Middle frontal gyrus (tissue), 1 donor: Measurements from ENCODE around the gene PRPF40A.

ENCODE experiments used
- DNase-seq: peaks from one replicate; pipeline ENCODE4 v3.0.0-alpha.2; 2015; ENCODE audit warnings: low spot score; ENCODE audit errors: extremely low spot score

PRPF40A gene

GRCh38 chr2:152655880-152656279, 61.4 kb downstream of the PRPF40A start:
- no peak for DNase-seq

- no peak for DNase-seq
Measured at GRCh38 chr2:152651834-152652233, 65.4 kb downstream of the PRPF40A start.

GRCh38 chr2:152650768-152651371, 66.4 kb downstream of the PRPF40A start:
- DNase-seq, result no peak

GRCh38 chr2:152649997-152650396, 67.3 kb downstream of the PRPF40A start:
- DNase-seq, result no peak

- no peak for DNase-seq
Measured at GRCh38 chr2:152648336-152648735, 68.9 kb downstream of the PRPF40A start.

- DNase-seq, result no peak
Measured at GRCh38 chr2:152647552-152647951, 69.7 kb downstream of the PRPF40A start.

GRCh38 chr2:152646775-152647174, 70.5 kb downstream of the PRPF40A start:
- DNase-seq, result no peak

GRCh38 chr2:152646264-152646663, 71.0 kb downstream of the PRPF40A start:
- DNase-seq, result no peak

- no peak for DNase-seq
Measured at GRCh38 chr2:152644189-152644873, 72.9 kb downstream of the PRPF40A start.

- DNase-seq, result no peak
Measured at GRCh38 chr2:152638590-152638989, 78.7 kb downstream of the PRPF40A start.

- DNase-seq, result no peak
Measured at GRCh38 chr2:152638056-152638455, 79.2 kb downstream of the PRPF40A start.

- no peak for DNase-seq
Measured at GRCh38 chr2:152637251-152637650, 80.0 kb downstream of the PRPF40A start.

GRCh38 chr2:152635635-152636298, 81.5 kb downstream of the PRPF40A start:
- DNase-seq, result no peak

- DNase-seq, result no peak
Measured at GRCh38 chr2:152632736-152633135, 84.5 kb downstream of the PRPF40A start.

GRCh38 chr2:152630466-152630865, 86.8 kb downstream of the PRPF40A start:
- no peak for DNase-seq

GRCh38 chr2:152629202-152629601, 88.1 kb downstream of the PRPF40A start:
- DNase-seq, result no peak

- DNase-seq, result no peak
Measured at GRCh38 chr2:152627351-152627957, 89.8 kb downstream of the PRPF40A start.

GRCh38 chr2:152626911-152627339, 90.3 kb downstream of the PRPF40A start:
- DNase-seq, result no peak

- DNase-seq, result no peak
Measured at GRCh38 chr2:152624805-152625204, 92.5 kb downstream of the PRPF40A start.

GRCh38 chr2:152623775-152624174, 93.5 kb downstream of the PRPF40A start:
- no peak for DNase-seq

- no peak for DNase-seq
Measured at GRCh38 chr2:152623076-152623740, 94.1 kb downstream of the PRPF40A start.

- no peak for DNase-seq
Measured at GRCh38 chr2:152622219-152622618, 95.0 kb downstream of the PRPF40A start.
